HEK293 (cell line): ENCODE measurements around the gene NELL1.

Experiments
- CTCF ChIA-PET: fragments of 350-600 bp; formaldehyde crosslinking; extraction: SDS; loops from one replicate; lab custom pipeline; 2021; ENCODE audit warnings: antibody characterized with exemption; lab: Yijun Ruan, JAX
- POLR2A ChIA-PET: fragments of 300-600 bp; formaldehyde crosslinking; extraction: SDS; loops from one replicate; lab custom pipeline; 2020; ENCODE audit warnings: antibody characterized with exemption, inconsistent platforms; lab: Yijun Ruan, JAX
- H3K27ac ChIP-seq: fragments of 200-500 bp; sonication (Bioruptor generic); 2 replicates; pipeline ENCODE4 v1.5.1; 2014; ENCODE audit warnings: low read depth, low read length, control low read depth, inconsistent platforms; ENCODE audit errors: extremely low read depth
- H3K36me3 ChIP-seq, 2 experiments: fragments of 200-500 bp in 1 of 2; sonication (Bioruptor generic) in 1 of 2; 1 replicate in 1 of 2; 2 replicates in 1 of 2; pipeline ENCODE4 v1.5.1; 2014 to 2017; ENCODE audit warnings: inconsistent platforms in 2 of 2, low read length in 2 of 2; ENCODE audit not compliant: control insufficient read depth in 2 of 2, insufficient read depth in 1 of 2
- H3K4me1 ChIP-seq: fragments of 200-500 bp; sonication (Bioruptor generic); 2 replicates; pipeline ENCODE4 v1.5.1; 2014; ENCODE audit warnings: mild to moderate bottlenecking, low read length, inconsistent platforms; ENCODE audit not compliant: control insufficient read depth, insufficient read depth
- H3K4me3 ChIP-seq: 2 replicates; pipeline ENCODE4 v1.5.1; 2011; ENCODE audit warnings: low read depth, mild to moderate bottlenecking, control low read depth, low read length, moderate library complexity
- H3K9me3 ChIP-seq: fragments of 200-500 bp; sonication (Bioruptor generic); 2 replicates; pipeline ENCODE4 v1.5.1; 2014; ENCODE audit warnings: low read depth, low read length, inconsistent platforms; ENCODE audit not compliant: control insufficient read depth, insufficient read depth
- EGR2 ChIP-seq: fragments of 450-650 bp; formaldehyde crosslinking; IDR thresholded peaks from 2 replicates; pipeline ENCODE4 v1.5.1; 2016; ENCODE audit warnings: low read depth, missing biosample characterization, missing genetic modification characterization
- GFI1B ChIP-seq: fragments of 450-650 bp; formaldehyde crosslinking; IDR thresholded peaks from 2 replicates; pipeline ENCODE4 v1.5.1; 2016; ENCODE audit warnings: missing biosample characterization, missing genetic modification characterization
- HOXC10 ChIP-seq: sonication (generic); formaldehyde crosslinking; IDR thresholded peaks from 2 replicates; pipeline ENCODE4 v1.8.1; 2023; ENCODE audit warnings: mild to moderate bottlenecking, missing genetic modification reagents
- HOXD13 ChIP-seq: sonication (generic); formaldehyde crosslinking; IDR thresholded peaks from 2 replicates; pipeline ENCODE4 v1.8.0; 2022; ENCODE audit warnings: missing genetic modification reagents, borderline replicate concordance
- SALL2 ChIP-seq: fragments of 450-650 bp; formaldehyde crosslinking; IDR thresholded peaks from 2 replicates; pipeline ENCODE4 v1.5.0; 2017; ENCODE audit warnings: missing biosample characterization, mild to moderate bottlenecking, missing genetic modification characterization, borderline replicate concordance
- SCRT2 ChIP-seq: fragments of 450-650 bp; formaldehyde crosslinking; IDR thresholded peaks from 2 replicates; pipeline ENCODE4 v1.5.1; 2016; ENCODE audit warnings: missing biosample characterization, missing genetic modification characterization
- YY1 ChIP-seq: fragments of 450-650 bp; formaldehyde crosslinking; IDR thresholded peaks from 2 replicates; pipeline ENCODE4 v1.5.1; 2018; ENCODE audit warnings: missing biosample characterization, missing genetic modification characterization
- ZBTB11 ChIP-seq: fragments of 450-650 bp; formaldehyde crosslinking; conservative IDR thresholded peaks from 2 replicates; pipeline ENCODE4 v1.5.1; 2016; ENCODE audit warnings: low read depth, missing biosample characterization, missing genetic modification characterization
- ZEB2 ChIP-seq: fragments of 450-650 bp; formaldehyde crosslinking; IDR thresholded peaks from 2 replicates; pipeline ENCODE4 v1.5.1; 2016; ENCODE audit warnings: missing biosample characterization, missing genetic modification characterization
- ZFP37 ChIP-seq: fragments of 450-650 bp; formaldehyde crosslinking; IDR thresholded peaks from 2 replicates; pipeline ENCODE4 v1.5.1; 2016; ENCODE audit warnings: missing biosample characterization, missing genetic modification characterization
- ZNF10 ChIP-seq: fragments of 450-650 bp; formaldehyde crosslinking; IDR thresholded peaks from 2 replicates; pipeline ENCODE4 v1.5.1; 2017; ENCODE audit warnings: missing biosample characterization, missing genetic modification characterization
- ZNF114 ChIP-seq: fragments of 450-650 bp; formaldehyde crosslinking; IDR thresholded peaks from 2 replicates; pipeline ENCODE4 v1.5.0; 2017; ENCODE audit warnings: missing biosample characterization, missing genetic modification characterization
- ZNF121 ChIP-seq: fragments of 450-650 bp; formaldehyde crosslinking; IDR thresholded peaks from 2 replicates; pipeline ENCODE4 v1.5.1; 2016; ENCODE audit warnings: missing biosample characterization, missing genetic modification characterization
- ZNF184 ChIP-seq: fragments of 450-650 bp; IDR thresholded peaks from 2 replicates; pipeline ENCODE4 v1.5.1; 2018; ENCODE audit warnings: missing biosample characterization, mild to moderate bottlenecking, missing genetic modification characterization
- ZNF221 ChIP-seq: fragments of 450-650 bp; formaldehyde crosslinking; IDR thresholded peaks from 2 replicates; pipeline ENCODE4 v1.5.1; 2017; ENCODE audit warnings: missing biosample characterization, missing genetic modification characterization, borderline replicate concordance
- ZNF239 ChIP-seq: fragments of 450-650 bp; formaldehyde crosslinking; IDR thresholded peaks from 2 replicates; pipeline ENCODE4 v1.5.1; 2016; ENCODE audit warnings: missing biosample characterization, missing genetic modification characterization
- ZNF24 ChIP-seq: fragments of 450-650 bp; formaldehyde crosslinking; IDR thresholded peaks from 2 replicates; pipeline ENCODE4 v1.5.1; 2016; ENCODE audit warnings: missing biosample characterization, missing genetic modification characterization
- ZNF449 ChIP-seq: fragments of 450-650 bp; formaldehyde crosslinking; IDR thresholded peaks from 2 replicates; pipeline ENCODE4 v1.5.1; 2017; ENCODE audit warnings: missing biosample characterization, mild to moderate bottlenecking, missing genetic modification characterization, moderate library complexity
- ZNF473 ChIP-seq: fragments of 450-650 bp; formaldehyde crosslinking; IDR thresholded peaks from 2 replicates; pipeline ENCODE4 v1.5.1; 2017; ENCODE audit warnings: missing biosample characterization, missing genetic modification characterization
- ZNF488 ChIP-seq: fragments of 450-650 bp; formaldehyde crosslinking; IDR thresholded peaks from 2 replicates; pipeline ENCODE4 v1.5.1; 2016; ENCODE audit warnings: missing biosample characterization, missing genetic modification characterization
- ZNF585B ChIP-seq: fragments of 450-650 bp; formaldehyde crosslinking; IDR thresholded peaks from 2 replicates; pipeline ENCODE4 v1.5.1; 2016; ENCODE audit warnings: missing biosample characterization, missing genetic modification characterization
- ZNF621 ChIP-seq: fragments of 450-650 bp; formaldehyde crosslinking; IDR thresholded peaks from 2 replicates; pipeline ENCODE4 v1.5.1; 2017; ENCODE audit warnings: missing biosample characterization, missing genetic modification characterization
- ZNF623 ChIP-seq: fragments of 450-650 bp; formaldehyde crosslinking; IDR thresholded peaks from 2 replicates; pipeline ENCODE4 v1.5.1; 2016; ENCODE audit warnings: missing biosample characterization, missing genetic modification characterization
- ZNF658 ChIP-seq: fragments of 450-650 bp; formaldehyde crosslinking; IDR thresholded peaks from 2 replicates; pipeline ENCODE4; 2016; ENCODE audit warnings: missing biosample characterization, missing genetic modification characterization
- ZNF677 ChIP-seq: fragments of 450-650 bp; IDR thresholded peaks from 2 replicates; pipeline ENCODE4 v1.5.0; 2018; ENCODE audit warnings: missing biosample characterization, mild to moderate bottlenecking, missing genetic modification characterization, moderate library complexity

The NELL1 gene

GRCh38 chr11:20639688-20640087 is 29.7 kb upstream of the NELL1 start (continued):
- TF ChIP-seq ZBTB11 (tag by site-specific recombination) (no peak), ZFP37 (tag by site-specific recombination) (no peak), HOXC10 (no peak), YY1 (tag by site-specific recombination) (no peak), ZNF239 (tag by site-specific recombination) (no peak), ZNF114 (tag by site-specific recombination) (no peak), ZNF184 (tag by site-specific recombination) (no peak), ZNF10 (no peak), ZNF621 (tag by site-specific recombination) (no peak)

GRCh38 chr11:20640401-20640800 is 29.0 kb upstream of the NELL1 start:
- H3K36me3 ChIP-seq = no peaks in the 10 kb centered on the region
- ChIA-PET POLR2A (no interaction called here), CTCF (no interaction called here)

GRCh38 chr11:20644360-20644759 is 25.0 kb upstream of the NELL1 start:
- no peak overlapping the region for H3K4me3 ChIP-seq
- ChIA-PET POLR2A (no interaction called here), CTCF (interaction anchor here (0.6 to 1.5 kb wide), 3 partner anchors 23 to 362 kb away, joined by 3 to 7 read pairs (median 5); no protein-coding TSS in a partner anchor)
- no peaks in the 10 kb centered on the region for H3K4me1 ChIP-seq
- no peaks in the 10 kb centered on the region for H3K36me3 ChIP-seq
- TF ChIP-seq ZNF121 (tag by site-specific recombination) = no peak
- TF ChIP-seq ZNF221 (tag by site-specific recombination) = no peak
- no peak for TF ChIP-seq SALL2 (tag by site-specific recombination)
- TF ChIP-seq HOXD13 (CRISPR knock-in tag) = no peak
- no peak for TF ChIP-seq EGR2 (tag by site-specific recombination)
- TF ChIP-seq ZNF488 (tag by site-specific recombination) = no peak
- TF ChIP-seq ZNF449 (tag by site-specific recombination) = no peak
- TF ChIP-seq SCRT2 (tag by site-specific recombination) = no peak
- no peak for TF ChIP-seq ZNF24 (tag by site-specific recombination)
- H3K27ac ChIP-seq = no peak overlapping the region
- no peaks in the 10 kb centered on the region for H3K9me3 ChIP-seq

More at GRCh38 chr11:20640401-20640800, 29.0 kb upstream of the NELL1 start:
- Histone ChIP-seq H3K27ac (no peak overlapping the region), H3K9me3 (no peaks in the 10 kb centered on the region), H3K4me1 (no peaks in the 10 kb centered on the region), H3K4me3 (no peak overlapping the region)
- no peak for TF ChIP-seq HOXC10
- no peak for TF ChIP-seq ZNF621 (tag by site-specific recombination)
- no peak for TF ChIP-seq GFI1B (tag by site-specific recombination)
- no peak for TF ChIP-seq ZEB2
- TF ChIP-seq ZNF585B (tag by site-specific recombination) = no peak
- TF ChIP-seq ZNF658 = no peak
- TF ChIP-seq ZNF473 (tag by site-specific recombination) = no peak
- TF ChIP-seq ZNF623 (tag by site-specific recombination) = no peak
- TF ChIP-seq ZNF677 (tag by site-specific recombination) = no peak
